ENCODE results near the gene ALOXE3. TPM values are rescaled to one million over a fixed set of nuclear protein-coding genes. Genes with fewer than 3 reads are reported as not detected.

Gene ALOXE3
- total RNA-seq, 1 experiment from 2014 or later = 0.13 TPM

GRCh38 chr17:8056232-8056975 lies 61.9 kb downstream of the ALOXE3 start:
- no peak overlapping the region for H3K27ac Mint-ChIP-seq
- H3K4me3 Mint-ChIP-seq = no peak overlapping the region
- H3K27me3 ChIP-seq (ENCODE audit: insufficient read depth, low read length) = no peaks in the 10 kb centered on the region
- H2BK5ac ChIP-seq (ENCODE audit: insufficient read length, low read length) = no peak overlapping the region
- H4K5ac ChIP-seq (ENCODE audit: insufficient read length, low read depth, low read length) = no peak overlapping the region
- H3K79me1 ChIP-seq (ENCODE audit: insufficient read depth, low read depth, low read length, poor library complexity, severe bottlenecking) = no peaks in the 10 kb centered on the region
- no peaks in the 10 kb centered on the region for H4K20me1 ChIP-seq (ENCODE audit: control insufficient read depth, insufficient read depth, insufficient read length)
- no peaks in the 10 kb centered on the region for H3K23me2 ChIP-seq (ENCODE audit: insufficient read length, low read depth, low read length, poor library complexity, severe bottlenecking)
- no peak overlapping the region for H3K23ac ChIP-seq (ENCODE audit: insufficient read length, low read depth, low read length)
- H2BK12ac ChIP-seq (ENCODE audit: insufficient read length, low read depth, low read length) = no peak overlapping the region
- no peak overlapping the region for H4K8ac ChIP-seq (replicated peaks; ENCODE audit: insufficient read length, low read depth, low read length)
- peaks cover 56% of the 10 kb centered on the region for H3K27me3 Mint-ChIP-seq (ENCODE audit: low read depth)
- H3K4me1 Mint-ChIP-seq = peaks cover 12 to 14% of the 10 kb centered on the region in 2 experiments
- H2BK120ac ChIP-seq (ENCODE audit: low read depth, low read length, poor library complexity, severe bottlenecking) = no peak overlapping the region
- no peak overlapping the region for H2BK15ac ChIP-seq (ENCODE audit: low read depth, low read length)
- no peak overlapping the region for H2AFZ ChIP-seq (ENCODE audit: low read length)
- H3K9ac ChIP-seq (ENCODE audit: extremely low read depth, insufficient read length, low read length) = no peak overlapping the region
- no peaks in the 10 kb centered on the region for H3K79me2 ChIP-seq (ENCODE audit: insufficient read depth, low read length)
- no peak for DNase-seq
- no peak overlapping the region for H3K4ac ChIP-seq (ENCODE audit: low read depth, low read length)
- no peaks in the 10 kb centered on the region for H3K9me3 Mint-ChIP-seq
- H3K18ac ChIP-seq (ENCODE audit: insufficient read length, low read depth, low read length) = no peak overlapping the region
- WGBS (ENCODE audit: extremely low coverage, insufficient read length, low lambda C conversion rate) = no CpG with 5 or more reads among the region's 14 CpGs
- no peak overlapping the region for H3K56ac ChIP-seq (ENCODE audit: insufficient read length, low read depth, low read length)
- no peak overlapping the region for H2AK5ac ChIP-seq (ENCODE audit: insufficient read length, low read length)
- H3K14ac ChIP-seq (ENCODE audit: insufficient read depth, low read length) = no peak overlapping the region
- no peak overlapping the region for H3K27ac ChIP-seq (ENCODE audit: insufficient read length, low read depth, low read length)
- no peak overlapping the region for H2BK20ac ChIP-seq (ENCODE audit: low read depth, low read length, poor library complexity, severe bottlenecking)
- H3K4me1 ChIP-seq (ENCODE audit: insufficient read depth, low read length) = no peaks in the 10 kb centered on the region
- no peak overlapping the region for H3K4me2 ChIP-seq (ENCODE audit: insufficient read depth, insufficient read length, low read length)
- no peak for TF ChIP-seq CTCF (conservative IDR thresholded peaks at IDR 0.05)
- no peak overlapping the region for H3T11ph ChIP-seq (ENCODE audit: low read length)
- H3K36me3 Mint-ChIP-seq (ENCODE audit: insufficient read depth in 1 of 3, low read depth in 3 of 3) = no peaks in the 10 kb centered on the region
- no peak overlapping the region for H4K91ac ChIP-seq (ENCODE audit: insufficient read length, low read depth, low read length)
- no peaks in the 10 kb centered on the region for H3K9me3 ChIP-seq (ENCODE audit: control insufficient read depth, low read depth, low read length)

Data from H9 (cell line).